ENCODE measurements around the gene OR2L2. TPM values are rescaled to one million over a fixed set of nuclear protein-coding genes. Genes with fewer than 3 reads are reported as not detected.
"Not testable (repeated sequence)": the region's sequence is repeated elsewhere in the genome, so short reads cannot be mapped to it uniquely, and the experiment has no call there.

The OR2L2 gene
- total RNA-seq, 1 donor from 2014 or later = not detected

- no peak for DNase-seq (ENCODE audit: low read depth)
- Histone ChIP-seq H3K36me3 (ENCODE audit: control insufficient read depth, insufficient read depth, low read length) (no peaks in the 10 kb centered on the region), H3K27me3 (ENCODE audit: control insufficient read depth, insufficient read depth, low read length) (no peaks in the 10 kb centered on the region), H3K4me3 (ENCODE audit: low read depth, low read length) (no peak overlapping the region)
- TF ChIP-seq, protein P1, sequence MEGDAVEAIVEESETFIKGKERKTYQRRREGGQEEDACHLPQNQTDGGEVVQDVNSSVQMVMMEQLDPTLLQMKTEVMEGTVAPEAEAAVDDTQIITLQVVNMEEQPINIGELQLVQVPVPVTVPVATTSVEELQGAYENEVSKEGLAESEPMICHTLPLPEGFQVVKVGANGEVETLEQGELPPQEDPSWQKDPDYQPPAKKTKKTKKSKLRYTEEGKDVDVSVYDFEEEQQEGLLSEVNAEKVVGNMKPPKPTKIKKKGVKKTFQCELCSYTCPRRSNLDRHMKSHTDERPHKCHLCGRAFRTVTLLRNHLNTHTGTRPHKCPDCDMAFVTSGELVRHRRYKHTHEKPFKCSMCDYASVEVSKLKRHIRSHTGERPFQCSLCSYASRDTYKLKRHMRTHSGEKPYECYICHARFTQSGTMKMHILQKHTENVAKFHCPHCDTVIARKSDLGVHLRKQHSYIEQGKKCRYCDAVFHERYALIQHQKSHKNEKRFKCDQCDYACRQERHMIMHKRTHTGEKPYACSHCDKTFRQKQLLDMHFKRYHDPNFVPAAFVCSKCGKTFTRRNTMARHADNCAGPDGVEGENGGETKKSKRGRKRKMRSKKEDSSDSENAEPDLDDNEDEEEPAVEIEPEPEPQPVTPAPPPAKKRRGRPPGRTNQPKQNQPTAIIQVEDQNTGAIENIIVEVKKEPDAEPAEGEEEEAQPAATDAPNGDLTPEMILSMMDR (IDR thresholded peaks at IDR 0.05; ENCODE audit: insufficient read depth, low read length, severe bottlenecking) = no peak
- FAIRE-seq = no peak
Observed at GRCh38 chr1:248055261-248055660, 25.4 kb downstream of the OR2L2 start.

- Histone ChIP-seq H3K36me3 (ENCODE audit: control insufficient read depth, insufficient read depth, low read length) (no peaks in the 10 kb centered on the region), H3K27me3 (ENCODE audit: control insufficient read depth, insufficient read depth, low read length) (no peaks in the 10 kb centered on the region), H3K4me3 (ENCODE audit: low read depth, low read length) (no peak overlapping the region)
- TF ChIP-seq, protein P1 (IDR thresholded peaks at IDR 0.05; ENCODE audit: insufficient read depth, low read length, severe bottlenecking) = no peak
- no peak for FAIRE-seq
- no peak for DNase-seq (ENCODE audit: low read depth)
Observed at GRCh38 chr1:248065071-248065470, 35.2 kb downstream of the OR2L2 start.

DNA sequence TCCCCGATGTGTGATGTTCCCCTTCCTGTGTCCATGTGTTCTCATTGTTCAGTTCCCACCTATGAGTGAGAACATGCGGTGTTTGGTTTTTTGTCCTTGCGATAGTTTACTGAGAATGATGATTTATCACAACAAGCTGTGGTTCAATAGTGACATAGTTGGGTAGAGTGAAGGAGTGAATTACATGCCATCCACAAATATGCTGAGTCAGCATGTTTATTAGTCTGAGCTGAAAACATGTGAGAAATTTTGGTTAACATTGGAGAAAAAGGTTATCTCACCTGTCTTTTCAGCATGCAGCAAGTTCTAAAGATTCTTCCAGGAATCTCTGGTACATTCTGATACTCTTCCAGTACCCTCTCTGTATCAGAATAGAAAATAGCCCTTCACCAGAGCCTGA, 35.7 kb downstream of the OR2L2 start:
- H3K4me3 ChIP-seq (ENCODE audit: low read depth, low read length) = no peak overlapping the region

DNA sequence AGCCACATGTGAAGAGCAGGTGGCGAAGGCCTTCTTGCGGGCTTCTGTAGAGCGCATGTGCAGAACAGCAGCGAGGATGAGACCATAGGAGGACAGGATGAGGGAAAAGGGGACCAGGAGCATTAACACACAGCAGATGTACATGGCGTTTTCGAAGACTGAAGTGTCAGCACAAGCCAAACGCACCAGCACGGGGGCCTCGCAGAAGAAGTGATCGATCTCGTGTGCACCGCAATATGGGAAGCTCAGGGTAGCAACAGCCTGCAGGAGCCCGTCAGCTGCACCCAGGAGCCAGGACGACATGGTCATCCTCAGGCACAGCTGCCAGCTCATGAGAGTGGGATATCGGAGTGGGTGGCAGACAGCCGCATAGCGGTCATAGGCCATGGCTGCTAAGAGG, 54.0 kb downstream of the OR2L2 start:
- not testable (repeated sequence) for FAIRE-seq; H3K4me3 ChIP-seq (ENCODE audit: low read depth, low read length)

More for the DNA sequence above, 35.7 kb downstream of the OR2L2 start:
- FAIRE-seq (no peak), DNase-seq (ENCODE audit: low read depth) (no peak)
- TF ChIP-seq, protein P1 (IDR thresholded peaks at IDR 0.05; ENCODE audit: insufficient read depth, low read length, severe bottlenecking) = no peak
- Histone ChIP-seq H3K36me3 (ENCODE audit: control insufficient read depth, insufficient read depth, low read length) (no peaks in the 10 kb centered on the region), H3K27me3 (ENCODE audit: control insufficient read depth, insufficient read depth, low read length) (no peaks in the 10 kb centered on the region)

More for the DNA sequence above, 54.0 kb downstream of the OR2L2 start:
- DNase-seq (ENCODE audit: low read depth); H3K27me3 ChIP-seq (ENCODE audit: control insufficient read depth, insufficient read depth, low read length); H3K36me3 ChIP-seq (ENCODE audit: control insufficient read depth, insufficient read depth, low read length): not testable (repeated sequence)

Other genes starting within 250 kb of the OR2L2 start
- gene OR14A16, start 206.0 kb upstream of the OR2L2 start, total RNA-seq = not detected in 2 replicates
- gene OR11L1, start 188.2 kb upstream of the OR2L2 start, total RNA-seq = not detected in 2 replicates
- not detected in 2 replicates for gene TRIM58, start 172.9 kb upstream of the OR2L2 start, total RNA-seq
- gene OR2W3, start 134.5 kb upstream of the OR2L2 start, total RNA-seq = not detected in 2 replicates
- not detected in 2 replicates for gene OR2T8, start 109.8 kb upstream of the OR2L2 start, total RNA-seq
- not detected in 2 replicates for gene OR2AJ1, start 105.2 kb upstream of the OR2L2 start, total RNA-seq
- gene OR2L8, start 81.2 kb upstream of the OR2L2 start, total RNA-seq = not detected in 2 replicates
- not detected in 2 replicates for gene OR2AK2, start 64.8 kb upstream of the OR2L2 start, total RNA-seq
- gene OR2L5, start 16.4 kb upstream of the OR2L2 start, total RNA-seq = not detected in 2 replicates
- not detected in 2 replicates for gene OR2L3, start 16.8 kb downstream of the OR2L2 start, total RNA-seq
- gene OR2L13, start 65.1 kb downstream of the OR2L2 start, total RNA-seq = not detected in 2 replicates
- not detected in 2 replicates for gene OR2M5, start 115.1 kb downstream of the OR2L2 start, total RNA-seq
- not detected in 2 replicates for gene OR2M2, start 144.8 kb downstream of the OR2L2 start, total RNA-seq
- gene OR2M3, start 167.2 kb downstream of the OR2L2 start, total RNA-seq = under 0.01 TPM in 1 of 2 replicates, not detected in the other
- not detected in 2 replicates for gene OR2M4, start 201.3 kb downstream of the OR2L2 start, total RNA-seq
- not detected in 2 replicates for gene OR2T33, start 247.9 kb downstream of the OR2L2 start, total RNA-seq

All from bronchial epithelial cell (primary cell).